K562 (cell line): ENCODE results near the gene SPDL1. TPM values are rescaled to one million over a fixed set of nuclear protein-coding genes. Genes with fewer than 3 reads are reported as not detected.

Experiments
- ARID1B ChIP-seq: fragments of 450-650 bp; IDR thresholded peaks from 2 replicates; pipeline ENCODE4 v1.6.1; 2016; ENCODE audit warnings: antibody characterized with exemption, mild to moderate bottlenecking, inconsistent platforms
- CHCHD3 ChIP-seq: fragments of 250-450 bp; sonication (Bioruptor Pico); IDR thresholded peaks from 2 replicates; pipeline ENCODE4 v2.1.2; 2022; ENCODE audit warnings: mild to moderate bottlenecking
- EGR1 ChIP-seq: fragments of 450-650 bp; conservative IDR thresholded peaks from 2 replicates; pipeline ENCODE4 v1.6.1; 2017; ENCODE audit warnings: mild to moderate bottlenecking
- EP400 ChIP-seq: fragments of 450-650 bp; IDR thresholded peaks from 2 replicates; pipeline ENCODE4 v1.6.1; 2017; ENCODE audit warnings: antibody characterized with exemption, mild to moderate bottlenecking, moderate library complexity
- GTF2A2 ChIP-seq: IDR thresholded peaks from 2 replicates; pipeline ENCODE4 v1.6.1; 2016; ENCODE audit warnings: mild to moderate bottlenecking, missing genetic modification characterization, missing compliant biosample characterization
- KLF6 ChIP-seq: fragments of 250-450 bp; sonication (Bioruptor Pico); IDR thresholded peaks from 2 replicates; pipeline ENCODE4 v1.4.0; 2020; ENCODE audit warnings: mild to moderate bottlenecking, moderate library complexity, borderline replicate concordance
- LCOR ChIP-seq: sonication (generic); formaldehyde crosslinking; IDR thresholded peaks from 2 replicates; pipeline ENCODE4 v1.8.0; 2022; ENCODE audit warnings: mild to moderate bottlenecking, missing genetic modification reagents
- MBD1 ChIP-seq: fragments of 250-450 bp; sonication (Bioruptor Pico); IDR thresholded peaks from 2 replicates; pipeline ENCODE4 v1.8.0; 2022; ENCODE audit warnings: inconsistent platforms
- MTA3 ChIP-seq: fragments of 450-650 bp; formaldehyde crosslinking; IDR thresholded peaks from 2 replicates; pipeline ENCODE4 v1.6.1; 2017; ENCODE audit warnings: mild to moderate bottlenecking, borderline replicate concordance
- MYBL2 ChIP-seq, 2 experiments: fragments of 450-650 bp in 1 of 2; sonication (generic) in 1 of 2; formaldehyde crosslinking in 1 of 2; IDR thresholded peaks; 2 replicates each; pipeline versions ENCODE4 v1.6.1 to v1.8.1; 2017 to 2022; ENCODE audit warnings: borderline replicate concordance in 1 of 2, inconsistent platforms in 1 of 2, low read depth in 1 of 2, mild to moderate bottlenecking in 1 of 2, missing genetic modification reagents in 1 of 2, moderate library complexity in 1 of 2
- SMARCA5 ChIP-seq: fragments of 450-650 bp; IDR thresholded peaks from 2 replicates; pipeline ENCODE4 v1.6.1; 2016
- SRSF3 ChIP-seq: fragments of 200-400 bp; formaldehyde crosslinking; IDR thresholded peaks from 2 replicates; pipeline ENCODE4 v1.6.1; 2016; ENCODE audit warnings: mild to moderate bottlenecking, low read length, moderate library complexity; ENCODE audit not compliant: insufficient read depth
- YBX1 ChIP-seq: fragments of 450-650 bp; IDR thresholded peaks from 2 replicates; pipeline ENCODE4 v1.7.1; 2016; ENCODE audit warnings: mild to moderate bottlenecking
- ZFP91 ChIP-seq: sonication (generic); formaldehyde crosslinking; IDR thresholded peaks from 2 replicates; pipeline ENCODE4 v1.8.0; 2022; ENCODE audit warnings: mild to moderate bottlenecking, missing genetic modification reagents
- ZNF311 ChIP-seq: fragments of 250-450 bp; sonication (Bioruptor Pico); IDR thresholded peaks from 2 replicates; pipeline ENCODE4 v1.4.0; 2020; ENCODE audit warnings: mild to moderate bottlenecking, moderate library complexity
- ZNF445 ChIP-seq: fragments of 250-450 bp; sonication (Bioruptor Pico); IDR thresholded peaks from 2 replicates; pipeline ENCODE4 v1.4.0; 2020; ENCODE audit warnings: low read depth, mild to moderate bottlenecking, moderate library complexity
- ZNF707 ChIP-seq: fragments of 250-450 bp; sonication (Bioruptor Pico); conservative IDR thresholded peaks from 2 replicates; pipeline ENCODE4 v1.8.0; 2022; ENCODE audit warnings: inconsistent platforms, mild to moderate bottlenecking, moderate library complexity
- polyA plus RNA-seq, 8 experiments: library from polyadenylated mRNA; depleted of rRNA in 4 of 8; stranded (reverse) in 5 of 8; unstranded in 3 of 8; fragments of >200 nt; fragmentation: Nextera tagmentation in 2 of 8; fragmentation: Illumina TruSeq in 1 of 8; extraction: Ambion mirVana in 2 of 8; extraction: Trizol in 1 of 8; gene quantifications; 2 replicates each; pipeline versions ENCODE4 v1.2.1 to v1.2.3, GENCODE V29; 2011 to 2014; ENCODE audit warnings: inconsistent platforms in 1 of 8, missing spikeins in 1 of 8
- total RNA-seq, 7 experiments: library from RNA; depleted of rRNA in 6 of 7; stranded (reverse); fragments of >200 nt in 6 of 7; fragmentation: Illumina TruSeq in 2 of 7; extraction: Trizol in 2 of 7; gene quantifications; 2 replicates each; pipeline versions ENCODE4 v1.2.1 to v1.2.3, GENCODE V29; 2011 to 2021; ENCODE audit warnings: low replicate concordance in 1 of 7
- TF ChIP-seq, protein P1 (sequence below): sonication (generic); formaldehyde crosslinking; IDR thresholded peaks from 2 replicates; pipeline ENCODE4 v1.5.0; 2020; ENCODE audit warnings: missing genetic modification reagents
- TF ChIP-seq, protein P2 (sequence below): fragments of 250-450 bp; sonication (Bioruptor Pico); IDR thresholded peaks from 2 replicates; pipeline ENCODE4 v1.5.0; 2021; ENCODE audit warnings: mild to moderate bottlenecking, moderate library complexity

SPDL1 gene
- total and polyA plus RNA-seq, 9 of the 15 experiments (the other 6 are each of a cell fraction or from before 2014, with no cell fraction given): 32.4 to 59.6 (median 49.0) TPM

GRCh38 chr5:169583424-169584220, at the start of gene SPDL1 (continued):
- TF ChIP-seq MBD1 (CRISPR knock-in tag) (no peak), MYBL2 (IDR thresholded peaks at IDR 0.05; ENCODE audit: low read depth) (peak; percentile 90), MYBL2 (CRISPR knock-in tag; IDR thresholded peaks at IDR 0.05; ENCODE audit: borderline replicate concordance) (no peak), MTA3 (peak; percentile 26; the same call in 1 of the 2 replicates), LCOR (CRISPR knock-in tag) (no peak), ZNF311 (CRISPR knock-in tag) (no peak), ARID1B (no peak), SMARCA5 (no peak), ZNF707 (CRISPR knock-in tag) (no peak), EP400 (peak; percentile 80), ZNF445 (CRISPR knock-in tag) (no peak), GTF2A2 (tag) (no peak), SRSF3 (no peak), EGR1 (peak; percentile 68), CHCHD3 (CRISPR knock-in tag) (no peak), KLF6 (CRISPR knock-in tag) (no peak), YBX1 (no peak), ZFP91 (CRISPR knock-in tag) (no peak)
- TF ChIP-seq, protein P1, sequence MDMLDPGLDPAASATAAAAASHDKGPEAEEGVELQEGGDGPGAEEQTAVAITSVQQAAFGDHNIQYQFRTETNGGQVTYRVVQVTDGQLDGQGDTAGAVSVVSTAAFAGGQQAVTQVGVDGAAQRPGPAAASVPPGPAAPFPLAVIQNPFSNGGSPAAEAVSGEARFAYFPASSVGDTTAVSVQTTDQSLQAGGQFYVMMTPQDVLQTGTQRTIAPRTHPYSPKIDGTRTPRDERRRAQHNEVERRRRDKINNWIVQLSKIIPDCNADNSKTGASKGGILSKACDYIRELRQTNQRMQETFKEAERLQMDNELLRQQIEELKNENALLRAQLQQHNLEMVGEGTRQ (CRISPR knock-in tag): no peak
- TF ChIP-seq, protein P2, sequence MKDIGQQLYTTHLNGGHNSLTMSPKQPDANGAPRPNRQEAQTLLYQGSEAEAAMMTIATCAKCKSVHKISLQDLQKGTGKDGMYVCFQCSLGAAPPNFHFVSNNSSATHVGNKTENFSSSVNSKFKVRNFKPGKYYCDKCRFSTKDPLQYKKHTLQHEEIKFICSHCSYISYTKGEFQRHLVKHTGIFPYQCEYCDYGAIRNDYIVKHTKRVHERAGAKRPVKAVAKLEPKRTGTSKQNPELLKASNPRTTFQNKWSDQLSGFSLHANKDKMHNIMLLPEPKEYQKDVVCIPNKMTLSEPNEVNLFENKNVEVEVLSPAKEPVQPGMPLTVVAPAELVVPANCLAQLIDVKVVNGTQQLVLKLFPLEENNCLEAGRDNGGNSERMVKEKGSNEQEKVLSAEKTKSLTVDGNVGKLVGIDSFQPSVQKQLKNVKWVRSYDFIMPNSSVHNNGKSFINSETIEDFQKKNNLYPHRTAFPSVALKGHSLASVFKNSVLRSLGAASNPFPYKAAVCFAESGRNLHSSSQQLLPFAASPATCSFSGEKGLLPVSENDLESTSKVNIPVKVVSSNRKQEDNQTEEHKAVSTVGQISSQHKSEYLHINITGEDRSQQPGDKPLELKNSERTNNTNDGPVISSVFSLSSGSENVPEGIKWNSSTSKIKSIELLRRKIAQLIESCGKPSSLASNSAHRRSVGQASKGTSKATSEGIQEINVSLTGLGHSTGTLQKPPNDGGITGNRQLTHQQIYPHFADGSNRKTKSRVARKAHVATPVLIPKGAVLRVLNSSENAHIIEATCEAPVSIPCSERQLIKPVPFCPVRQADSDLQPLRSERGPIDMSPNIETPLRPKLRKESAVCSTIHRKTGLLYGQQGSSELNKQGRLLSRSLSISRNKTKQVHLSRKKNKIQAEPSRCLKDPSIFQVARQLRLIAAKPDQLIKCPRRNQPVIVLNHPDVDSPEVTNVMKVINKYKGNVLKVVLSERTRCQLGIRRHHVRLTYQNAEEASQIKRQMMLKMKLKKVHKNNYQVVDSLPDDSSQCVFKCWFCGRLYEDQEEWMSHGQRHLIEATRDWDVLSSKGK (CRISPR knock-in tag): no peak
